GM21723 (cell line): Measurements from ENCODE around the gene B3GLCT.
A peak's percentile ranks its signal among the peaks of the same experiment; 100 is the strongest.
"Not testable (repeated sequence)": the region's sequence is repeated elsewhere in the genome, so short reads cannot be mapped to it uniquely, and the experiment has no call there.

Experiments used
- ATAC-seq: cut with Tn5 transposase; IDR thresholded peaks from one replicate; pipeline ENCODE4 v1.9.1; 2021; ENCODE audit warnings: mild to moderate bottlenecking, moderate library complexity; ENCODE audit not compliant: unreplicated experiment

The B3GLCT gene

DNA sequence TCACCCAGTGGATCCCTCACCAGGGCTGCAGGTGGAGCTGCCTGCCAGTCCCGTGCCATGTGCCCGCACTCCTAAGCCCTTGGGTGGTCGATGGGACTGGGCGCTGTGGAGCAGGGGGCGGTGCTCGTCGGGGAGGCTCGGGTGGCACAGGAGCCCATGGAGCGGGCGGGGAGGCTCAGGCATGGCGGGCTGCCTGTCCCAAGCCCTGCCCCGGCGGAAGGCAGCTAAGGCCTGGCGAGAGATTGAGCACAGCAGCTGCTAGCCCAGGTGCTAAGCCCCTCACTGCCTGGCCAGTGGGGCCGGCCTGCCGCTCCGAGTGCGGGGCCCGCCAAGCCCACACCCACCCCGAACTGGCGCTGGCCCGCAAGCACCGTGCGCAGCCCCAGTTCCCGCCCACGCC lies 16.8 kb upstream of the B3GLCT start:
- no peak for ATAC-seq

- ATAC-seq = no peak
These were observed 15.3 kb upstream of the B3GLCT start for GRCh38 chr13:31184451-31184850.

DNA sequence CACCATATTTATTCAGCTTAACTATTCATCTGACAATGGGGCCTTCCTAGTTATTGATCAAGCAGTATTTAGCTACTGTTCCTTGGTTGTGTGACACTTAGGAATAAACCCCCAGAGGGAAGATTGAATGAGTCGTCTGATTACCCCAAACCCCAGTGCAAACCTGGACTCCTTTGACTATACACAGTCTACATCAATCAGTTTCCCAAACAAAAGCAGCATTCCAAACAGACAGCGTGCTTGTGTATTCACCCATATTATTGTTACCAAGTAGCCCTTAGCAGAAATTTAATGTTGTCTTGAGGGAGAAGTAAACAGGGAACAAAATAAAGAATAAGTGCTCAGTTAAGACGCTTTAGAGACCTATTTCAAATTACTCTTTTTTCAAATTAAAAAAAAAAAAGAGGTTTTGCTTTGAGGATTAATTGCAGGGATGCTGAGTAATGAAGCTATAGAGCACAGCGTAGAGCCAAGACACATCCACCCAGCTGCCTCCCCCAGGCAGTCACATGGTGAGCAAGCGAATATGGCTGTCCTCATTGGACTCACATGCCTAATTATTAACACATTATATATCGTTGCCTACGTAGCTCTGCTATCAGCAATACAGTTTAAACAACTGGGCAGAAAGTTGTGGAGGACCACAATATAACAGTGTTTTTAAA lies 14.7 kb upstream of the B3GLCT start:
- ATAC-seq = no peak

DNA sequence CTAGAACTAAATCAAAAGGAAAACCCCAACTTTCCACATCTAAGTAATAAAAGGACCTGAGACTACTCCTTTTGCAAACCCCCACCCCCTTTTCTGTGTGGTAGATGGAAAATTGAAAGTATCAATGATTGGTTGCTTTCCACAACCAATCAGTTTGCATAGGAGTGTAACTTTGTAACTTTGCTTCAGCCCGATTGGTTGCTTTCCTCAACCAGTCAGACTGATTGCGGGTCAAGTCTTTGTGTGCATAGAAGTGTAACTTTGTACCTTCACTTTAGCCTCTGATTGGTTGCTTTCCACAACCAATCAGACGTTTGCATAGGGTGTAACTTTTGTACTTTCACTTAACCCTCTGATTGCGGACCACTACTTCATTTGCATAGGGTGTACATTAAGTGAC lies 8.0 kb upstream of the B3GLCT start:
- no peak for ATAC-seq

DNA sequence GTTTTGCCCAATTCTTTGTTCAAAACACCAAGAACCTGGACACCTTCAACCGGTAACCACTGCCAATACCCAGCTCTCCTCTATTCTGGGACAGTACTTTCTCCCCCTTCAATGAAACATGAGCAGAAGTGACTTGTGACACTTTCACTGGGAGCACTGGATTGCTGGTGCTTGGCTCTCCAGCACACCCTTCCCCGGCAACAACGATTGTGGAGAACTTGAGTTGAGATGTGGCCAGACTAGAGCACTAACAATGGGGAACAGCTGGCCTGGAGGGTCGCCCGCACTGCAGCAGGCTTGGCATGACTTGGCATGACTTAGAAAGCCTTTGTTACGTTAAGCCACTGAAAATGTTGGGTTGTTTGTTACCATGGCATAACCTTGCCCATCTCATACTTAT lies 7.5 kb upstream of the B3GLCT start:
- no peak for ATAC-seq

- no peak for ATAC-seq
These were observed 4.2 kb upstream of the B3GLCT start for GRCh38 chr13:31195616-31196015.

- ATAC-seq = no peak
These were observed 2.8 kb upstream of the B3GLCT start for GRCh38 chr13:31196992-31197391.

GRCh38 chr13:31198519-31198918 lies 1.3 kb upstream of the B3GLCT start:
- no peak for ATAC-seq

DNA sequence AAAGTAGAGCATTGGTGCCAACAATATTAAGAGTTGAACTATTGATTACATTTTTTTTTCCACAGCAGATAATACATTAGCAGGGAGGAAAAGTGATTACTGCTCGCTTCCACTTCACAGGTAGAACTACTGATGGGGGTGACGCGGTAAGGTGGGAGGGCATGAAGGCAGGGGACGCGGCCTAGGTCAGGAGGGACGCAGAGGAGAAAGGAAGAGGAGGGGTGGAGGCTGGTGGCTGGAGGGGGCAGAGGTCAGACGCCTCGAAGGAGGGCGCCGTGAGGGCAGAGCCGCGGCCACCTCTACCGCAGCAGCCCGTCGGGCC lies 287 bp upstream of the B3GLCT start:
- ATAC-seq = no peak

- peak; percentile 29 for ATAC-seq
These were observed 829 bp downstream of the B3GLCT start for GRCh38 chr13:31200637-31200971.

DNA sequence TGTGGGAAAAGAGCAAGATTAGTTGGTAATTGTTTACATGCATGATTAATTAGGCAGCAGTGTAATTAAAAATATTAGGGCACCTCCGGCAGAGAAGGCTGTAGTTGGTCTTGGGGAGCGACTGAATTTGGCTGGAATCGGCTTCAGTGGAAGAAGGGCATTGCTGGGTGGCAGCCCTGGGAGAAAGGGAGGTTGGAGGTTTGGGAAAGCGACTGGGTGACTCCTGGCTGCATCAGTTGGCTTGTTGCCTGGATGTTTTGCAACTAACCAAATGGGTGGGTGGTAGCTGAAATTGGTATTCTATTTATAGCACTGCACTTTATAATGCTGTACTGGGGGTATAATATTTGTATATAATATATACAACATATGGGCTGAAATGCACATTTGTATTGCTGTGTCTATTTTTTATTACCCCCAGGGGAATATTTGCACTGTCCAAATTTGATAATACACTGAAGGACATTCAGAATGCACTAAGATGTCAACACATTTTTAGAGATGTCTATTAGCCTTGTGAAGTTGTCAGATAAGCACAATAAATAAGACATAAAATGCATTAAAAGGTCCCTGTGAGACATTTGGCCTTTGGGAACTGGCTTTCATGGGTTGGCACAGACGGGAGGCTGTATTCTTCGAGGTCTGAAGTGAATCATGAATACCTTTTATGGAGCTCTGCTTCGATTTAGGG lies 1.7 kb downstream of the B3GLCT start:
- no peak for ATAC-seq

GRCh38 chr13:31204592-31204991 lies 4.8 kb downstream of the B3GLCT start:
- ATAC-seq = no peak

DNA sequence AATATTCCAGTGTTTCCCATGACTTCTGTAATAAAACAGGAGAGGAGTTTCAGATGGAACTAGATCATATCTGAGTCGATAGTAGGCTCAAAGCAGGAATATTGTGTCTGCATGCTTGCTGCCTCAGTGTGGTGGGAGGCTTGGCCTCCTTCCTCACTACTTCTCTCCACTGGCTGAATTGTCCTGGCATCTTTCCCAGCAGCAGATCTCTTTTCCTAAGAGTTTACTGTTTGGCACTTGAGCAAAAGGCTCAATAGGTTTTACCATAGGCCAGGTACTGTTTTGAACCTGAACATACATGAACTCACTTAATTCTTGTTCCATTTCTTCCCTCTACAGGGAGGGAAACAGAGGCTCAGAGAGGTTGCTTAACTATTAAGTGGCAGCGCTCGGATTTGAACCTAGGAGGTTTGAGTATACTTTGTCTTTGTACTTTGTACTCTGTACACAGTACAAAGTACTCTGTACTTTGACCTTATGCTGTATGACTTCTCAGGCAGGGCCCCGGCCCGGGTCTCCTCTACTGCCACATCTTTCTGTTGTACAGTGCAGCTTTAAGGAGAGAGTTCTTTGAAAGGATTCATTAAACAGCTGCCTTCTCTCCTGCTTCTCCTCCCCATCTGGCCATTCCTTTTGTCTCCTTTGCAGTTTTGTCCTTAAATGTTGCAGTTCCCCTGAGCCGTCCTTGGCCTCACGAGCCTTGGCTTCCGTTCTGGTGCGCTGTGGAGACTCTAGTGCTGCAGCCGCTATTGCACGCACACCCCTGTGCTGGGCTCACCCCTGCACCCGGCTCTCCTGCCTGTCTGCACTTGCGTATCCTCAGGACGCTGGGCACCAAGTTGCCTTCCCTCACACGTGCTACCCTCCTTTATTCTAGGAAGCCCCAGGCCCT lies 8.1 kb downstream of the B3GLCT start:
- no peak for ATAC-seq

DNA sequence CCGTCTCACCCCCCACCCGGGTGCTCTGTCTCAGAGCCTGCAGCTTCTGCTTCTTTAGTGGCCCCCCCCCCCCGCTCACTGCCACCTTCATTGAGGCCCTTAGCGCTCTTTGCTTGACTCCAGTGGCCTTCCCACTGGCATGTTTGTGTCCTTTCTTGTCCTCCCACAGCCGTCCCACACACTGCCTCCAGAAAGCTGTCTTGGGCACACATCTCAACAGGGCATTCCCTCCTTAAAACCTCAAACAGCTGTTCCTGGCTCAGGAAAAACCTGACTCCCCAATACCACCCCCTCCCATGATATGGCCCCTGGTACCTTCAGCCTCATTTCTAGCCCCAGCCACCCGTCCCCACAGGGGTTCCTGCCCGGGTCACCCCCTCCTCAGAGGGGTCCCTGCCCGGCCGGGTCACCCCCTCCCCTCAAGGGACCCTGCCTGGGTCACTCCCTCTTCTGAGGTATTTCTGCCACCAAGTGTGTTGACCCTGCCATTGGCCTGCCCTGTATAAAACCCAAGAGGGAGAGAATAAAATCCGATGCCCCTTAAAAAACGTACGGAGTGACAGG lies 8.9 kb downstream of the B3GLCT start:
- ATAC-seq = no peak

GRCh38 chr13:31209172-31209840 lies 9.5 kb downstream of the B3GLCT start:
- no peak for ATAC-seq

DNA sequence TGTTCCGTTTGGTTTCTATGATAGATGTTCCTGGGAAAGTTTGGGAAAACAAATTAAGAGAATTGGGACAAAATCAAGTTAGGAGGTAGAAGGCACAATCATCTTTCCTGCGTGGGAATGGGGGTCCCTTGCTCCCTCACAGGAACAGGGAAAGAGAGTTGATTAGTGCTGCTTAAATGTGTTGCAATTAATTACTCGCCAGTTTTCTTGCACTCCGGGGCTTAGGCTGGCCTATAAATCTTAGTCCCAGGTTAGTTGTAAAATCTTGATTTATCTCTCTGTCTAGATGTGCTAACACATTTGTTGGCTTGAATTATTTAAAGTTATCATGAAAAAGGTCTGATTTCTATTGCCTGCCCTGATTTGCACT lies 10.1 kb downstream of the B3GLCT start:
- no peak for ATAC-seq

DNA sequence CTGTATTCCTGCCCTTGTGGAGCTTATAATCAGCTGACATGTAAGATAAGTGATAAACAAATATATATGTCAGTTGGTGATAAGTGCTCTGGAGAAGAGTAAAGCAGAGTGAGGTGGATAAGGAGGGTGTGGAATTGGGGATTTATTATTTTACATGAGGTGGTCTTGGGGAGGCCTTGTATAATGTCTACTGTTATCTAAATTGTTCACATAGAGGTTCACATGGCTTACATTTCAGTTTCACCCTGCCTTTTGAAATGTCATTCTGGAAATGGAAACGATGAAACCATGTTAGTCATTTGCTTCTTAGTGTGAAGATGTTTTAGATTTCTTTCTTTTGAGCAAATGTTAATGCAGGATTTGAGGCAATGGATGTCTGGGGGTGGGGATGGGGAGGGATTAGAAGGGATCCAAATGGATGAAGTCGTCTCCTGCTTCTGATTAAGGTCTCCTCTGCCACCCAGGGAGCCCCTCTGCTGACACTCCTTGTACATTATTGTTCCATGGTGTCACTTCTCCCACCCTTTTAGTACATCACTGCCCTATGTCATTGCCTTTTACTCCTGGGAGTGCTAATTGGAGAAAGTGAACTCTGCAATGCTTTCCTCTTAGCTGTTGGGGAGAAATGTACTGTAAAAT lies 14.0 kb downstream of the B3GLCT start:
- no peak for ATAC-seq

DNA sequence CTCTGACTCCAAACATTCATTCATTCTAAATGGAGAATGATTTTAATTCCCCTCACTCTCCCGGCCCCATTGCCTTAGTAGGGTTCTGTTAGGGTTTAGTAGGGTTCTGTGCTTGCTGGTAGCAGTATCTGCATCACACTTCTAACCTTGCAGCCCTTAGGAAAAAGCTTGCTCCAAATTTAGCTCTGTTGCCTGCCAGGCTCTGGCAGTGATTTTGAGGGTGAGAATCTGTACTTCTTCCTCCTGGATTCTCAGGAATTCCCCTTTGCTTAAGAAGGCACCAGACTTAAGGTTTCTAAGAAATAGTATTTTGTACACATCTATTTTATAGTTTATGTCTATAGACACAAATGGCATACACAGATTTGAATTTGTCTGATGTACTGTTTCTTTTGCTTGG lies 14.7 kb downstream of the B3GLCT start:
- ATAC-seq = no peak

- not testable (repeated sequence) for ATAC-seq
These were observed 17.1 kb downstream of the B3GLCT start for GRCh38 chr13:31216916-31217315.

DNA sequence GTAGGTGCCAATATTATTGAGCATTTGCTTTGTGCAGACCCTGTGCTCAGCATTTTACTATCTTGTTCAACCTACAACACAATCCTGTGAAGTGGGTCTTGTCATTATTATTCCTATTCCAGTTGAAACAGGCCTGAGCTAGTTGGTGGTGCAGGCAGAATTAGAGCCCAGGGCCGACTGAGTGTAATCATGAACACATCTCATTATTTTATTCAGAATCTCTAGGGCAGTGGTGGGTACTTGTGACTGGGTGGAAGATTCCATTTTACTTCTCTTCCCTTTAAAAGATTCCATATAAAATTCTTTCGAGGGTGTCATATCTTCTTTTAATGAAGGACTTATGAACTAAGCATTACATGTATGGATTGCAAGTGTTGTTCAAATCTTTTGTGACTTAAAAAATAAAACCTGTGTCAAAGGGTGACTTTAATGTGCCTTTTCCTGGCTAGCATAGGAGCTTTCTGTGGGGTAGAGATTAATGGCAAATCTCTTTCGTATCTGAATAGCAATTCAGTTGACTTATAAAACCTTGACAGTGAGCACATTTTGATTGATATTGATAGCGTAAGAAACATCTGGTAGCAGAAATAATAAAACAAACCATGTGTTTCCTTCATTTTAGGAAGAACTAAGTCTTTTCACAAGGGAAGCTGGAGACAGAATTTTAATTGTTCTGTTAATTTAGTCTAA lies 20.3 kb downstream of the B3GLCT start:
- ATAC-seq = no peak
